NCI-H748 (cell line): Measurements from ENCODE around the gene USH1C.

Experiments used
- DNase-seq: peaks from one replicate; lab custom pipeline; 2025; ENCODE audit not compliant: unreplicated experiment; lab: John Stamatoyannopoulos, UW

The USH1C gene

GRCh38 chr11:17571431-17572358, 27.5 kb upstream of the USH1C start:
- no peak for DNase-seq

GRCh38 chr11:17570034-17570433, 25.8 kb upstream of the USH1C start:
- no peak for DNase-seq

GRCh38 chr11:17568944-17569343, 24.7 kb upstream of the USH1C start:
- no peak for DNase-seq

- DNase-seq = no peak
Observed at GRCh38 chr11:17564687-17565042, 20.4 kb upstream of the USH1C start.

- DNase-seq = no peak
Observed at GRCh38 chr11:17563961-17564686, 19.9 kb upstream of the USH1C start.

DNA sequence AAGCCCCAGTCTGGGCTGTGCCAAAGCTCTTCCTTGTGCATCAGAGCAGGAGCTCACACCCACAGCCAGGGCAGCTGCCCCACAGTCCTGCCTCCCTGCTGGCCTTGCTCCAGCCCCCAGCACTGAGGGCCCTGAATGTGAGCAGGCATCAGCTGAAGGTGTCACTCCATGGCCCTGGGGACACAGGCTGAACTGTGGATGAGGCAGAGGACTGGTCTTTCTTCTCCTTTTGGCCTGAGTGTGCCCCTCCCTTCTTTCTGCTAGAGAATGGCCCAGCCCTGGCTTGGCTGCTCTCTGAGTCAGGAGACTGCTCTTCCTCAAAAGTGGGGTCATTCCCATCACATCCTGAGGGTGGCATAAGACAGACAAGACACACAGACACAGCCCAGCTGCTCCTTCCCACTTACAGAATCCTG, 19.0 kb upstream of the USH1C start:
- DNase-seq = no peak

GRCh38 chr11:17561526-17561925, 17.3 kb upstream of the USH1C start:
- no peak for DNase-seq

- DNase-seq = no peak
Observed at GRCh38 chr11:17561111-17561415, 16.8 kb upstream of the USH1C start.

DNA sequence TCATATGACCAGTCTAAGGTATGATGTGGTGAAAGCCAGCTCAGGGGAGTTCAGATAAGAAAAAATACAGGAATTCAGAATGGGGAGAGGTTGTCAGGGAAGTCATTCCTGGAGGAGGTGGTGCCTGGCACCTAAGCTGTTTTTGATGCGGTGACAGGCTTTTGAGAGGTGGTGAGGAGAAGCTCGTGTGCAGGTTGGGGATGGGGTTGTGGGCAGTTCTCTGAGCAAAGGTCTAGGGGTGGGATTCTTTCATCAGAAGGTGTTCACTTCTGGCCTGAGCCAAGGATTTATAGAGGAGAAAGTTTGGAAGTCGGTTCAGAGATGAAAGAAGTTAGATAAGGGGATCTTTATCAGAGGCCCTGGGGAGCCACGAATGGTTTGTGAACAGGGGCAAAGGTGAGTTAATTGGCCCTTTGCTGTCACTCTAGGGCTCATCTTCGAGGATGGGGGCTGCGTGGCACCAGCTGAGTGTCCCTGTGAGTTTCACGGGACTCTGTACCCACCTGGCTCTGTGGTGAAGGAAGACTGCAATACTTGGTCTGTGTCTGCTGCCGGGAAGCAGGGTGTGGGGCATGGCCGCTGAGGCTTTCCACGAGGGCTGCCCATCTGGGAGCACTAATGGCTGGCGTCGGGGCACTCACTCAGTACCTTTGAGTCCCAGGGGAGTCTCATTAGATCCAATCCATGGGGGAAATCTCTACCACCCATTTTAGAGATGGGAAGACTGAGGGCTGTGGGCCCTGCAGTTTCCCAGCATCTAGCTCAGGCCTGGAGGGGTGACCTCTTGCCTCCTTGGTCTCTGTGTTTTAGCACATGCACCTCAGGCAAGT, 16.3 kb upstream of the USH1C start:
- DNase-seq = no peak

DNA sequence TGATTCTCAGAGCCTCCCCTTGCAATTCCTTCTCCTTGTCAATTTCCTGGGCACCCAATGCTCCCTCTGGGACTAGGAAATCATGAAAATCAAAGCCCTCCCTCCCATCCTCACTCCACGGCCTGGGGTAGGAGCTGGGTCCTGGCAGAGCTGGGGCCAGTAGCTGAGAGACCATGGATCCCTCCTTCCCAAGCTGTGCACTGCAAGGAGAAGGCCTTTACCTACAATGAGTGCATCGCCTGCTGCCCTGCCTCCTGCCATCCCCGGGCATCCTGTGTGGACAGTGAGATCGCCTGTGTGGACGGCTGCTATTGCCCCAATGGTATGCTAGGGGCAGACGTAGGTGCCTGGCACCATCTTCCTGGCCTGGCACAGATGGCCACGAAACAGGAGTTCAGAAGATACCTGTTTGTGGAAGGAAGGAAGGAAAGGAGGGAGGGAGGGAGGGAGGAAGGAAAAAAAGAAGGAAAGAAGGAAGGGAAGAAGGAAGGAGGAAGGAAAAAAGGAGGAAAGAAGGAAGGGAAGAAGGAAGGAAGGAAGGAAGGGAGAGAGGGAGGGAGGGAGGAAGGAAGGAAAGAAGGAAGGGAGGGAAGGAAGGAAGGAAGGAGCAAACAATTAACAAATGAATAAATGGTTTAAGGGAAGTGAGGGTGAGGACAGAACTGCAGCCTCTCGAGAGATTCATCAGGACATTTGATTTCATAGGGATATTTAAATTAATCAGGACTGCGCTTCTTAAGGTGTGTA, 15.3 kb upstream of the USH1C start:
- DNase-seq = no peak

GRCh38 chr11:17558916-17559315, 14.7 kb upstream of the USH1C start:
- DNase-seq = no peak

DNA sequence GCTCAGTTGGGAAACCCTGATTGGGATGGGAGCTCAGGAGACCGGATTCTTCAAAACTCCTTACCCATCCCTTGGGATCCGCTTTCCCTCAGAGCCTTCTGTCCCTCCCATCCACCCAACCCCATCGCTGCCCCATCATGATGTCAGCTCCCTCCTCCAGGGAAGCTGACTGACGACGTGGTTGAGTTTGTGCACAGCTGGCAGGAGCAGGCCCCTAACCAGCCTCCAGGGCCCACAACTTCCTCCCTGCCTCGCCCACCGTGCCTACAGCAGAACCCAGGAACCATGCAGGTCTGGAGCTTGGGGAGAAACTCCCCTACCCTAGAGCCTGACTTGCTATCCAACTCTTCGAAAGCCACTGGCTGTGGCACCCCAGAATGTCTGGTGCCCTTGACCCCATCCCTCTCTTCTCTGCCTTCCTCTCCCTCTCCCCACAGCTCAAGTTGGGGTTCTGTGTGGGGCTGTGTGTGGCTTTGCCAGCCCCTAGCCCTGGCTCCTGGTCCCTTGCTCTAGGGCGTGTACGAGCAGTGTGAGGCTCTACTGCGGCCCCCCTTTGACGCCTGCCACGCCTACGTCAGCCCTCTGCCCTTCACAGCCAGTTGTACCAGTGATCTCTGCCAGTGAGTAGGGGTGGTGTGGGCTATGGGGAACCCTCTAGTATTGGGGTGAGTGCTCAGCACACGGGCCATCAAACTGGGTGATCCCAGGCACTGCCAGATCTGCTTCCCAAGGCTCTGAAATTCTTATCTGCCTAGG, 14.0 kb upstream of the USH1C start:
- DNase-seq = no peak

DNA sequence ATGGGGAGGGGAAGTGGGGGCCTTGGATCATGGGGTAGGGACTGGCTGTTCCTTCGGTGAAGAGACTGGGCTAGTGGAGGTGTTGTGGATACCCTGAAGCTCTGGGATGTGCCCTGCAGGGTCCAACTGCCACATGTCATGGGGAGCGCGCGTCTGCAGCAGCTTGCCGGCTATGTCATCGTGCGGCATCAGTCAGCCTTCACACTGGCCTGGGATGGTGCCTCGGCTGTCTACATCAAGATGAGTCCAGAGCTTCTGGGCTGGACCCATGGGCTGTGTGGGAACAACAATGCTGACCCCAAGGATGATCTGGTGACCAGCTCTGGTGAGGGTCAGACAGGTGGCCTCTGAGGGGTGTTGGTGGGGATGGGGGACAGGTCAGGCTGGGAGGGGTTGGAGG, 12.8 kb upstream of the USH1C start:
- DNase-seq = no peak

DNA sequence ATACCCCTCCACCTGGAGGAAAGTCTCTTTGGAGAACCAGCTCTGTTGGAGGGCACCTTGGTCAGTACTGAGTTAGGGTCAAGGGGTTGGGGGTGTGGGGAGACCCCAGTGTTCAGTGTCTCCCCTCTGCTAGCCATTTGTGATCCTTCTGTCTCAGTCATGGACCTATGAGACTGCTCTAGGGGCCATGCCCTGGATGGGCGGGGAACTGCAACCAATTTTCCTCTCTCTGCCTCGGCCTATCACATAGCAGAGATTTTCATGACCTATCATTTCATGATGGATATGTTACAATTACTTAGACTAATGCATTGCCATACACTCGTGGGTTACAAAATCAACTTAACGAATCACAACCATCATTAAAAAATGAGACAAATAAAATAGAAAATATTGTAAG, 10.3 kb upstream of the USH1C start:
- DNase-seq = no peak

- DNase-seq = no peak
Observed at GRCh38 chr11:17553249-17553546, 9.0 kb upstream of the USH1C start.

- no peak for DNase-seq
Observed at GRCh38 chr11:17552392-17553248, 8.4 kb upstream of the USH1C start.

DNA sequence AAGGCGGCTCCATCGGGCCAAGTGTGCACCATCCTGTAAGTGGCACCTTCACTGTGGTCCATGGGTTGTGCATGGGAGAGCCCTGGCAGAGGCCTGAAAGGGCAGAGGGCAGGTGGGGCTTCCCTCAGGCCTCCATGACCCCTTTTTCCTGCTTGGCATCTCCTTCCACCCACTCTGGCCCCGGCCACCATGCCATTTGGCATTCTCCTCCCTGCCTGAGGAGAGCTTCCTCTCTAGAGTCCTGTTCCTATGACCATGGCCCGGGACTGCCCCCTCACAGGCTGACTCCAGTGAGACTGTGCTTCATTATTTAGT, 7.8 kb upstream of the USH1C start:
- no peak for DNase-seq

- DNase-seq = no peak
Observed at GRCh38 chr11:17551347-17552040, 7.3 kb upstream of the USH1C start.
